WTC11 (cell line): ENCODE measurements around the gene SHF. TPM values are rescaled to one million over a fixed set of nuclear protein-coding genes. Genes with fewer than 3 reads are reported as not detected.

Experiments
- ATAC-seq: fragments of 200-7000 bp; cut with Tn5 transposase; 2 replicates; pipeline ENCODE4 v1.10.0; 2021; ENCODE audit warnings: mild to moderate bottlenecking, moderate library complexity
- CTCF ChIA-PET: fragments of 300-600 bp; sonication (Branson Sonifier 250); formaldehyde crosslinking; loops from one replicate; lab custom pipeline; 2021; ENCODE audit warnings: antibody characterized with exemption; lab: Charles Lee
- POLR2A ChIA-PET: fragments of 350-600 bp; sonication (Branson Sonifier 250); formaldehyde crosslinking; loops from one replicate; lab custom pipeline; 2021; ENCODE audit warnings: antibody characterized with exemption; lab: Charles Lee
- DNase-seq: peaks from one replicate; pipeline ENCODE4 v3.0.0; 2021; ENCODE audit warnings: low spot score
- H3K27ac Mint-ChIP-seq: 2 replicates; pipeline ENCODE4 v1.8.0; 2021; ENCODE audit warnings: mixed read lengths
- H3K27me3 Mint-ChIP-seq: 2 replicates; pipeline ENCODE4 v1.8.0; 2021; ENCODE audit warnings: low read depth, mild to moderate bottlenecking, moderate library complexity, mixed read lengths
- H3K36me3 Mint-ChIP-seq: 2 replicates; pipeline ENCODE4 v1.8.0; 2021; ENCODE audit warnings: mixed read lengths
- H3K4me1 Mint-ChIP-seq: 2 replicates; pipeline ENCODE4 v1.8.0; 2022; ENCODE audit warnings: mixed read lengths
- H3K4me3 Mint-ChIP-seq: 2 replicates; pipeline ENCODE4 v1.8.0; 2021; ENCODE audit warnings: mild to moderate bottlenecking, moderate library complexity, mixed read lengths
- H3K9me3 Mint-ChIP-seq: 2 replicates; pipeline ENCODE4 v1.8.0; 2021; ENCODE audit warnings: mixed read lengths
- GABPB1 ChIP-seq: sonication (generic); formaldehyde crosslinking; IDR thresholded peaks from 2 replicates; pipeline ENCODE4 v1.8.1; 2023; ENCODE audit warnings: mild to moderate bottlenecking, missing genetic modification reagents
- GTF2I ChIP-seq: fragments of 250-450 bp; sonication (Bioruptor Pico); conservative IDR thresholded peaks from 2 replicates; pipeline ENCODE4 v1.4.0; 2021; ENCODE audit warnings: mild to moderate bottlenecking
- JAZF1 ChIP-seq: fragments of 250-450 bp; sonication (Bioruptor Pico); IDR thresholded peaks from 2 replicates; pipeline ENCODE4 v1.9.0; 2021; ENCODE audit warnings: moderate library complexity, mild to moderate bottlenecking, inconsistent platforms
- NFATC4 ChIP-seq: fragments of 250-450 bp; sonication (Bioruptor Pico); IDR thresholded peaks from 2 replicates; pipeline ENCODE4 v1.9.0; 2021; ENCODE audit warnings: mild to moderate bottlenecking
- NFYB ChIP-seq: sonication (generic); formaldehyde crosslinking; conservative IDR thresholded peaks from 2 replicates; pipeline ENCODE4 v1.8.0; 2022; ENCODE audit warnings: low read depth, missing genetic modification reagents
- TEAD1 ChIP-seq: sonication (generic); formaldehyde crosslinking; IDR thresholded peaks from 2 replicates; pipeline ENCODE4 v1.8.0; 2022; ENCODE audit warnings: mild to moderate bottlenecking, missing genetic modification reagents
- TP53 ChIP-seq: sonication (generic); formaldehyde crosslinking; IDR thresholded peaks from 2 replicates; pipeline ENCODE4 v1.8.1; 2023; ENCODE audit warnings: mild to moderate bottlenecking, missing genetic modification reagents
- ZNF121 ChIP-seq: sonication (generic); formaldehyde crosslinking; IDR thresholded peaks from 2 replicates; pipeline ENCODE4 v1.8.0; 2023; ENCODE audit warnings: missing genetic modification reagents
- ZNF263 ChIP-seq: sonication (generic); formaldehyde crosslinking; IDR thresholded peaks from 2 replicates; pipeline ENCODE4 v1.8.1; 2022; ENCODE audit warnings: low read depth, mild to moderate bottlenecking, moderate library complexity, missing genetic modification reagents
- ZNF317 ChIP-seq: sonication (generic); formaldehyde crosslinking; IDR thresholded peaks from 2 replicates; pipeline ENCODE4 v1.8.1; 2023; ENCODE audit warnings: low read depth, mild to moderate bottlenecking, moderate library complexity, missing genetic modification reagents, borderline replicate concordance
- ZNF416 ChIP-seq: fragments of 250-450 bp; sonication (Bioruptor Pico); IDR thresholded peaks from 2 replicates; pipeline ENCODE4 v1.9.0; 2021; ENCODE audit warnings: mild to moderate bottlenecking, inconsistent platforms
- ZNF671 ChIP-seq: fragments of 250-450 bp; sonication (Bioruptor Pico); IDR thresholded peaks from 2 replicates; pipeline ENCODE4 v1.8.0; 2021; ENCODE audit warnings: mild to moderate bottlenecking
- total RNA-seq: library from RNA; stranded (reverse); gene quantifications from 3 replicates; pipeline ENCODE4 v1.2.3, GENCODE V29; 2021
- TF ChIP-seq, protein P1 (sequence below): sonication (generic); formaldehyde crosslinking; IDR thresholded peaks from 2 replicates; pipeline ENCODE4 v1.8.1; 2023; ENCODE audit warnings: mild to moderate bottlenecking, missing genetic modification reagents, borderline replicate concordance
- TF ChIP-seq, protein P2 (sequence below): sonication (generic); formaldehyde crosslinking; IDR thresholded peaks from 2 replicates; pipeline ENCODE4 v1.8.1; 2023; ENCODE audit warnings: mild to moderate bottlenecking, moderate library complexity, missing genetic modification reagents
- TF ChIP-seq, protein P3 (sequence below): sonication (generic); formaldehyde crosslinking; IDR thresholded peaks from 2 replicates; pipeline ENCODE4 v1.8.1; 2022; ENCODE audit warnings: missing genetic modification reagents, borderline replicate concordance
- TF ChIP-seq, protein P4 (sequence below): sonication (generic); formaldehyde crosslinking; IDR thresholded peaks from 2 replicates; pipeline ENCODE4 v1.8.0; 2022; ENCODE audit warnings: missing genetic modification reagents
- TF ChIP-seq, protein P5 (sequence below): sonication (generic); formaldehyde crosslinking; conservative IDR thresholded peaks from 2 replicates; pipeline ENCODE4 v1.8.1; 2023; ENCODE audit warnings: mild to moderate bottlenecking, low read depth, missing genetic modification reagents, moderate library complexity
- TF ChIP-seq, protein P6 (sequence below): fragments of 200-600 bp; IDR thresholded peaks from 2 replicates; pipeline ENCODE4 v1.8.0; 2022; ENCODE audit warnings: antibody characterized with exemption

The SHF gene
- total RNA-seq, 1 experiment from 2014 or later = 30.6 TPM

DNA sequence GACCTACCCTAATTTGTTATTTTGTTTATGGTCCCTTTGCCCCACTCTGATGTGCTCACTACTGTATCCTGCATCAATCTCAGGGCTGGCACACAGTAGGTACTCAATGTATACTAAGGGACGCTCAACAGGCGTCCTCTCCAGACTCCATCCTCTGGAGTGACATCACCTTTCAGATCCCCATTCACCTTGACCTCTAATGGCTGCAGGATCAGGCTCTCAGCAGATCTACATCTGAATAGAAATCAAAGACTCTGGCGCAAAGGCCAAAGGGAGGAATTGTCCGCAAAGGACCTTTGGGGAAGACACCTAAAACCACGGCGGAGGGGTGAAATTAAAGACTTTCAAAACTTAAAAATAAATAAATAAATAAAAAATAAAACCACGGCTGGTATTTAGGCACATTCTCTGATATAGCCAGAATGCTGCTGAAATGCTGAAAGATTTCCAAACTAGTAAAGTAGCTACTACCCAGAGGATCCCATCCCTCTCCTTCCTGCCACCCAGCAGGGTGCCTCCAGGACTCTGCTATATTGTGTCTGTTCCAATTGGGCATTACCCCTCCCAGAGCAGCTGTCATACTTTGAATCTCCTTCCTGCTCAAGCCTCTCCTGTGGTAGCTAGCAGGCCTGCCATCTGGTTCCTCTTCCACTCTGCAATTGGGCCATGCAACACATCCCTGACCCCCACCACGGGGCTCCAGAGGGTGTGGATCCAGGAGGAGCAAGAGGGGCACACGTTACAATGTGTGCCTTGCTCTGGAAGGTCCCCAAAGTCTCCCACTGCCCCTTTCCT is 6.1 kb downstream of the SHF start (continued):
- TF ChIP-seq, protein P1, sequence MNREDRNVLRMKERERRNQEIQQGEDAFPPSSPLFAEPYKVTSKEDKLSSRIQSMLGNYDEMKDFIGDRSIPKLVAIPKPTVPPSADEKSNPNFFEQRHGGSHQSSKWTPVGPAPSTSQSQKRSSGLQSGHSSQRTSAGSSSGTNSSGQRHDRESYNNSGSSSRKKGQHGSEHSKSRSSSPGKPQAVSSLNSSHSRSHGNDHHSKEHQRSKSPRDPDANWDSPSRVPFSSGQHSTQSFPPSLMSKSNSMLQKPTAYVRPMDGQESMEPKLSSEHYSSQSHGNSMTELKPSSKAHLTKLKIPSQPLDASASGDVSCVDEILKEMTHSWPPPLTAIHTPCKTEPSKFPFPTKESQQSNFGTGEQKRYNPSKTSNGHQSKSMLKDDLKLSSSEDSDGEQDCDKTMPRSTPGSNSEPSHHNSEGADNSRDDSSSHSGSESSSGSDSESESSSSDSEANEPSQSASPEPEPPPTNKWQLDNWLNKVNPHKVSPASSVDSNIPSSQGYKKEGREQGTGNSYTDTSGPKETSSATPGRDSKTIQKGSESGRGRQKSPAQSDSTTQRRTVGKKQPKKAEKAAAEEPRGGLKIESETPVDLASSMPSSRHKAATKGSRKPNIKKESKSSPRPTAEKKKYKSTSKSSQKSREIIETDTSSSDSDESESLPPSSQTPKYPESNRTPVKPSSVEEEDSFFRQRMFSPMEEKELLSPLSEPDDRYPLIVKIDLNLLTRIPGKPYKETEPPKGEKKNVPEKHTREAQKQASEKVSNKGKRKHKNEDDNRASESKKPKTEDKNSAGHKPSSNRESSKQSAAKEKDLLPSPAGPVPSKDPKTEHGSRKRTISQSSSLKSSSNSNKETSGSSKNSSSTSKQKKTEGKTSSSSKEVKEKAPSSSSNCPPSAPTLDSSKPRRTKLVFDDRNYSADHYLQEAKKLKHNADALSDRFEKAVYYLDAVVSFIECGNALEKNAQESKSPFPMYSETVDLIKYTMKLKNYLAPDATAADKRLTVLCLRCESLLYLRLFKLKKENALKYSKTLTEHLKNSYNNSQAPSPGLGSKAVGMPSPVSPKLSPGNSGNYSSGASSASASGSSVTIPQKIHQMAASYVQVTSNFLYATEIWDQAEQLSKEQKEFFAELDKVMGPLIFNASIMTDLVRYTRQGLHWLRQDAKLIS (CRISPR knock-in tag) = no peak
- TF ChIP-seq, protein P2, sequence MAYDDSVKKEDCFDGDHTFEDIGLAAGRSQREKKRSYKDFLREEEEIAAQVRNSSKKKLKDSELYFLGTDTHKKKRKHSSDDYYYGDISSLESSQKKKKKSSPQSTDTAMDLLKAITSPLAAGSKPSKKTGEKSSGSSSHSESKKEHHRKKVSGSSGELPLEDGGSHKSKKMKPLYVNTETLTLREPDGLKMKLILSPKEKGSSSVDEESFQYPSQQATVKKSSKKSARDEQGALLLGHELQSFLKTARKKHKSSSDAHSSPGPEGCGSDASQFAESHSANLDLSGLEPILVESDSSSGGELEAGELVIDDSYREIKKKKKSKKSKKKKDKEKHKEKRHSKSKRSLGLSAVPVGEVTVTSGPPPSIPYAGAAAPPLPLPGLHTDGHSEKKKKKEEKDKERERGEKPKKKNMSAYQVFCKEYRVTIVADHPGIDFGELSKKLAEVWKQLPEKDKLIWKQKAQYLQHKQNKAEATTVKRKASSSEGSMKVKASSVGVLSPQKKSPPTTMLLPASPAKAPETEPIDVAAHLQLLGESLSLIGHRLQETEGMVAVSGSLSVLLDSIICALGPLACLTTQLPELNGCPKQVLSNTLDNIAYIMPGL (CRISPR knock-in tag) = no peak
- no peak for TF ChIP-seq TEAD1 (CRISPR knock-in tag)
- TF ChIP-seq, protein P3, sequence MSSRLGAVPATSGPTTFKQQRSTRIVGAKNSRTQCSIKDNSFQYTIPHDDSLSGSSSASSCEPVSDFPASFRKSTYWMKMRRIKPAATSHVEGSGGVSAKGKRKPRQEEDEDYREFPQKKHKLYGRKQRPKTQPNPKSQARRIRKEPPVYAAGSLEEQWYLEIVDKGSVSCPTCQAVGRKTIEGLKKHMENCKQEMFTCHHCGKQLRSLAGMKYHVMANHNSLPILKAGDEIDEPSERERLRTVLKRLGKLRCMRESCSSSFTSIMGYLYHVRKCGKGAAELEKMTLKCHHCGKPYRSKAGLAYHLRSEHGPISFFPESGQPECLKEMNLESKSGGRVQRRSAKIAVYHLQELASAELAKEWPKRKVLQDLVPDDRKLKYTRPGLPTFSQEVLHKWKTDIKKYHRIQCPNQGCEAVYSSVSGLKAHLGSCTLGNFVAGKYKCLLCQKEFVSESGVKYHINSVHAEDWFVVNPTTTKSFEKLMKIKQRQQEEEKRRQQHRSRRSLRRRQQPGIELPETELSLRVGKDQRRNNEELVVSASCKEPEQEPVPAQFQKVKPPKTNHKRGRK (CRISPR knock-in tag) = no peak
- no peak for TF ChIP-seq ZNF416 (CRISPR knock-in tag)
- no peak for TF ChIP-seq JAZF1
- no peak for TF ChIP-seq TP53 (CRISPR knock-in tag)
- no peak for TF ChIP-seq ZNF263 (CRISPR knock-in tag)

DNA sequence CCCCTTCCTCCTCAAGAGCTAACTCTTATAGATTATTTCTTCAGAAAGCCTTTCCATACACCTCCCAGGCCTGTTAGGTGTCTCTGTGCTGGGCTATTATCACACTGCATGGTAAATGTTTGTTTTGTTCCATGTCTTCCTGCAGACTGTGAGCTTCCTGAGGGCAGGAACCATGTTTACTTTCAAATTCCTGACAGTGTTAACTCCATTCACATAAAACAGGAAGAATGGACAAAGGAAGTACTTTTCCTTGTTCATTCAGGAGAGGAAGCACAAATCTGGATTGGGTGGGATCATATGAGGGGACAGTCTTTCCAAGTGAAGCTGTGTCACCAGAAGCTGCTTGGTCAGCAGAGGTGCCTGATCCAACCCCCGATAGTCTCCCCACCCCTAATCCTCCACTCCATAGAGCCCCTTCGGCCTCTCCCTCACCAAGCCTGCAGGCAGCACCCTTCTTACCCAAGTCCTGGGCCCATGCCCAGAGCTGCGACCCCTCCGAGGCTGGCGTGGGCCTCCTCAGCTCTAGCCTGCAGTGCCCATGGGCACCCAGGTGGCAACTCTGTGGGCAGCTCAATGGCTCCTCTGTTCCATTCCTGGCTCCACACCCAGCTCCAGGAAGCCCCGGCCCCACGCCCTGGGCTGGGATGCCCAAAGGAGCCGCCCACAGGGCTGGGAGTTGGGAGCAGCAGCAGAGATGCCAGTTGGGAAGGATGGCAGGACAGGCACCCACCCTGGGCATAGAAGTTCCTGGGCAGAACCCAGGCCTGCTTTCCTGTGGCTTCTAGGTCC is 6.9 kb downstream of the SHF start:
- no peak overlapping the region for H3K27ac Mint-ChIP-seq
- H3K9me3 Mint-ChIP-seq = no peaks in the 10 kb centered on the region
- peaks cover 28% of the 10 kb centered on the region for H3K36me3 Mint-ChIP-seq
- ATAC-seq = no peak
- H3K27me3 Mint-ChIP-seq = no peaks in the 10 kb centered on the region; the same call in 1 of the 2 replicates
- peaks cover 53% of the 10 kb centered on the region for H3K4me1 Mint-ChIP-seq
- ChIA-PET CTCF (interaction anchor here (1.6 to 4.3 kb wide), 6 partner anchors 11 to 63 kb away, joined by 4 to 34 read pairs (median 7); no protein-coding TSS in a partner anchor), POLR2A (interaction anchor here (0.6 to 0.8 kb wide), 3 partner anchors 10 to 53 kb away, joined by 3 to 7 read pairs (median 3); no protein-coding TSS in a partner anchor)
- TF ChIP-seq NFATC4 (CRISPR knock-in tag) (no peak), ZNF416 (CRISPR knock-in tag) (no peak), GTF2I (CRISPR knock-in tag) (no peak), ZNF121 (no peak), NFYB (CRISPR knock-in tag) (no peak), TP53 (CRISPR knock-in tag) (no peak), ZNF671 (CRISPR knock-in tag) (no peak), ZNF317 (CRISPR knock-in tag) (no peak), GABPB1 (CRISPR knock-in tag) (no peak)
- TF ChIP-seq, protein P4, sequence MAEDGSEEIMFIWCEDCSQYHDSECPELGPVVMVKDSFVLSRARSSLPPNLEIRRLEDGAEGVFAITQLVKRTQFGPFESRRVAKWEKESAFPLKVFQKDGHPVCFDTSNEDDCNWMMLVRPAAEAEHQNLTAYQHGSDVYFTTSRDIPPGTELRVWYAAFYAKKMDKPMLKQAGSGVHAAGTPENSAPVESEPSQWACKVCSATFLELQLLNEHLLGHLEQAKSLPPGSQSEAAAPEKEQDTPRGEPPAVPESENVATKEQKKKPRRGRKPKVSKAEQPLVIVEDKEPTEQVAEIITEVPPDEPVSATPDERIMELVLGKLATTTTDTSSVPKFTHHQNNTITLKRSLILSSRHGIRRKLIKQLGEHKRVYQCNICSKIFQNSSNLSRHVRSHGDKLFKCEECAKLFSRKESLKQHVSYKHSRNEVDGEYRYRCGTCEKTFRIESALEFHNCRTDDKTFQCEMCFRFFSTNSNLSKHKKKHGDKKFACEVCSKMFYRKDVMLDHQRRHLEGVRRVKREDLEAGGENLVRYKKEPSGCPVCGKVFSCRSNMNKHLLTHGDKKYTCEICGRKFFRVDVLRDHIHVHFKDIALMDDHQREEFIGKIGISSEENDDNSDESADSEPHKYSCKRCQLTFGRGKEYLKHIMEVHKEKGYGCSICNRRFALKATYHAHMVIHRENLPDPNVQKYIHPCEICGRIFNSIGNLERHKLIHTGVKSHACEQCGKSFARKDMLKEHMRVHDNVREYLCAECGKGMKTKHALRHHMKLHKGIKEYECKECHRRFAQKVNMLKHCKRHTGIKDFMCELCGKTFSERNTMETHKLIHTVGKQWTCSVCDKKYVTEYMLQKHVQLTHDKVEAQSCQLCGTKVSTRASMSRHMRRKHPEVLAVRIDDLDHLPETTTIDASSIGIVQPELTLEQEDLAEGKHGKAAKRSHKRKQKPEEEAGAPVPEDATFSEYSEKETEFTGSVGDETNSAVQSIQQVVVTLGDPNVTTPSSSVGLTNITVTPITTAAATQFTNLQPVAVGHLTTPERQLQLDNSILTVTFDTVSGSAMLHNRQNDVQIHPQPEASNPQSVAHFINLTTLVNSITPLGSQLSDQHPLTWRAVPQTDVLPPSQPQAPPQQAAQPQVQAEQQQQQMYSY = no peak
- TF ChIP-seq, protein P5, sequence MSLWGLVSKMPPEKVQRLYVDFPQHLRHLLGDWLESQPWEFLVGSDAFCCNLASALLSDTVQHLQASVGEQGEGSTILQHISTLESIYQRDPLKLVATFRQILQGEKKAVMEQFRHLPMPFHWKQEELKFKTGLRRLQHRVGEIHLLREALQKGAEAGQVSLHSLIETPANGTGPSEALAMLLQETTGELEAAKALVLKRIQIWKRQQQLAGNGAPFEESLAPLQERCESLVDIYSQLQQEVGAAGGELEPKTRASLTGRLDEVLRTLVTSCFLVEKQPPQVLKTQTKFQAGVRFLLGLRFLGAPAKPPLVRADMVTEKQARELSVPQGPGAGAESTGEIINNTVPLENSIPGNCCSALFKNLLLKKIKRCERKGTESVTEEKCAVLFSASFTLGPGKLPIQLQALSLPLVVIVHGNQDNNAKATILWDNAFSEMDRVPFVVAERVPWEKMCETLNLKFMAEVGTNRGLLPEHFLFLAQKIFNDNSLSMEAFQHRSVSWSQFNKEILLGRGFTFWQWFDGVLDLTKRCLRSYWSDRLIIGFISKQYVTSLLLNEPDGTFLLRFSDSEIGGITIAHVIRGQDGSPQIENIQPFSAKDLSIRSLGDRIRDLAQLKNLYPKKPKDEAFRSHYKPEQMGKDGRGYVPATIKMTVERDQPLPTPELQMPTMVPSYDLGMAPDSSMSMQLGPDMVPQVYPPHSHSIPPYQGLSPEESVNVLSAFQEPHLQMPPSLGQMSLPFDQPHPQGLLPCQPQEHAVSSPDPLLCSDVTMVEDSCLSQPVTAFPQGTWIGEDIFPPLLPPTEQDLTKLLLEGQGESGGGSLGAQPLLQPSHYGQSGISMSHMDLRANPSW (CRISPR knock-in tag) = no peak
- TF ChIP-seq, protein P6, sequence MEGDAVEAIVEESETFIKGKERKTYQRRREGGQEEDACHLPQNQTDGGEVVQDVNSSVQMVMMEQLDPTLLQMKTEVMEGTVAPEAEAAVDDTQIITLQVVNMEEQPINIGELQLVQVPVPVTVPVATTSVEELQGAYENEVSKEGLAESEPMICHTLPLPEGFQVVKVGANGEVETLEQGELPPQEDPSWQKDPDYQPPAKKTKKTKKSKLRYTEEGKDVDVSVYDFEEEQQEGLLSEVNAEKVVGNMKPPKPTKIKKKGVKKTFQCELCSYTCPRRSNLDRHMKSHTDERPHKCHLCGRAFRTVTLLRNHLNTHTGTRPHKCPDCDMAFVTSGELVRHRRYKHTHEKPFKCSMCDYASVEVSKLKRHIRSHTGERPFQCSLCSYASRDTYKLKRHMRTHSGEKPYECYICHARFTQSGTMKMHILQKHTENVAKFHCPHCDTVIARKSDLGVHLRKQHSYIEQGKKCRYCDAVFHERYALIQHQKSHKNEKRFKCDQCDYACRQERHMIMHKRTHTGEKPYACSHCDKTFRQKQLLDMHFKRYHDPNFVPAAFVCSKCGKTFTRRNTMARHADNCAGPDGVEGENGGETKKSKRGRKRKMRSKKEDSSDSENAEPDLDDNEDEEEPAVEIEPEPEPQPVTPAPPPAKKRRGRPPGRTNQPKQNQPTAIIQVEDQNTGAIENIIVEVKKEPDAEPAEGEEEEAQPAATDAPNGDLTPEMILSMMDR = no peak
- no peak overlapping the region for H3K4me3 Mint-ChIP-seq
- no peak for DNase-seq
